Osteoblast (primary cell): ENCODE data around the gene AKAP3. TPM values are rescaled to one million over a fixed set of nuclear protein-coding genes. Genes with fewer than 3 reads are reported as not detected.

Experiments used
- DNase-seq: peaks from one replicate; pipeline ENCODE4 v3.0.0; 2011; ENCODE audit warnings: low spot score, mixed read lengths; ENCODE audit not compliant: insufficient read length; ENCODE audit errors: missing footprints
- H2AFZ ChIP-seq: 2 replicates; pipeline ENCODE4 v1.6.0; 2011; ENCODE audit warnings: mild to moderate bottlenecking, low read length
- H3K27ac ChIP-seq: 2 replicates; pipeline ENCODE4 v1.5.1; 2011; ENCODE audit warnings: mild to moderate bottlenecking, low read depth, low read length, moderate library complexity
- H3K27me3 ChIP-seq: 2 replicates; pipeline ENCODE4 v1.6.0; 2012; ENCODE audit warnings: mild to moderate bottlenecking, control low read depth, inconsistent platforms, low read length, moderate library complexity; ENCODE audit not compliant: insufficient read depth
- H3K36me3 ChIP-seq: 2 replicates; pipeline ENCODE4 v1.5.1; 2011; ENCODE audit warnings: mild to moderate bottlenecking, low read length, control low read depth, moderate library complexity; ENCODE audit not compliant: insufficient read depth
- H3K4me1 ChIP-seq: 2 replicates; pipeline ENCODE4 v1.5.1; 2011; ENCODE audit warnings: mild to moderate bottlenecking, low read length, control low read depth, moderate library complexity; ENCODE audit not compliant: insufficient read depth
- H3K4me2 ChIP-seq: 2 replicates; pipeline ENCODE4 v1.6.0; 2011; ENCODE audit warnings: mild to moderate bottlenecking, low read length; ENCODE audit not compliant: insufficient read depth
- H3K4me3 ChIP-seq: fragments of 200-600 bp; sonication (generic); 3 replicates; pipeline ENCODE4 v1.5.1; 2012; ENCODE audit warnings: mild to moderate bottlenecking, low read length, inconsistent platforms; ENCODE audit not compliant: insufficient read depth
- H3K79me2 ChIP-seq: 2 replicates; pipeline ENCODE4 v1.6.0; 2012; ENCODE audit warnings: mild to moderate bottlenecking, low read length, control low read depth, inconsistent platforms; ENCODE audit not compliant: insufficient read depth
- H3K9me3 ChIP-seq: 2 replicates; pipeline ENCODE4 v1.5.1; 2011; ENCODE audit warnings: low read depth, low read length, control low read depth
- H4K20me1 ChIP-seq: 2 replicates; pipeline ENCODE4 v1.6.0; 2012; ENCODE audit warnings: mild to moderate bottlenecking, low read length, control low read depth; ENCODE audit not compliant: insufficient read depth
- CTCF ChIP-seq: IDR thresholded peaks from 2 replicates; pipeline ENCODE4 v1.5.1; 2011; ENCODE audit warnings: mild to moderate bottlenecking, low read depth, low read length, moderate library complexity; ENCODE audit errors: extremely low read depth
- total RNA-seq: library from RNA; depleted of rRNA; stranded (reverse); fragments of >200 nt; gene quantifications from 2 replicates; pipeline ENCODE4 v1.2.3, GENCODE V29; 2012

The AKAP3 gene
- total RNA-seq, 1 donor: 2.2 TPM

DNA sequence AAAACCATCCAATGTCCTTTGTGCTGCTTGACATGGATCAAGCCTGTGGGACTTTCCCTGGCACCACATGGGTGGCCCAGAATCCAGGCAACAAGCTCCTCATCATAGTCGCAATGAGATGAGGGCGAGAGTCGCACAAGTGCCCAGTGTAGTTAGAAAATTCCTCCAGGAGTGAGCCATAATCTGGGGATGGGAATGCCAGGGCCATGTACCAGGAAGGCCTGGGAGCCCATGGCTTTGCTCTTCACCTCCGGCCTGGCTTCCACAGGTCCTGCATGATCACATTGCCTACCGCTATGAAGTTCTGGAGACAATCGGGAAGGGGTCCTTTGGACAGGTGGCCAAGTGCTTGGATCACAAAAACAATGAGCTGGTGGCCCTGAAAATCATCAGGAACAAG, 53.0 kb downstream of the AKAP3 start:
- H3K27me3 ChIP-seq: peaks cover 14% of the 10 kb centered on the region
- H3K79me2 ChIP-seq: no peaks in the 10 kb centered on the region
- DNase-seq: no peak
- H3K4me1 ChIP-seq: no peaks in the 10 kb centered on the region
- no peaks in the 10 kb centered on the region for H3K36me3 ChIP-seq
- H3K4me2 ChIP-seq: no peak overlapping the region
- H4K20me1 ChIP-seq: no peaks in the 10 kb centered on the region
- no peak overlapping the region for H3K4me3 ChIP-seq
- no peaks in the 10 kb centered on the region for H3K9me3 ChIP-seq
- H3K27ac ChIP-seq: no peak overlapping the region
- no peak overlapping the region for H2AFZ ChIP-seq
- no peak for TF ChIP-seq CTCF

DNA sequence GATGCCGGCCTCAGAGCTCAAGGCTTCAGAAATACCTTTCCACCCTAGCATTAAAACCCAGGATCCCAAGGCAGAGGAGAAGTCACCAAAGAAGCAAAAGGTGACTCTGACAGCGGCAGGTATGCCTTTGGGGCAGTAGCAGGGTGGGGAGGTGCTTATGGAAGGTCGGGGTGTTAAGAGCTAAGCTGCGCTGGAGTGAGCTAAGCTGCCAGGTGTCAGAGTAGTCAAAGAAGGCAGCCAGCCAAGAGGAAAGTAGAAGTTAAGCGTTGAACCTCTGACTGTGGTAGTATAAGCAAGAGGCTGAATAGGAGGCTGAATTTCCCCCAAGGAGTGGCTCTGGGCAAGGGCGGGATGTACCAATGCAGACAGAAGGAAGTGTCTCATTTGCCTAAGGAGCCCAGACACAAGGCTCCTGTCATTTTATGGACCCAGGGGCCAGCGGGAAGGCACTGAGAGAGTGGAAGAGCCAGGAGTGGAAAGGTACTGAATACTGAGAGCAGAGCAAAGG, 57.6 kb downstream of the AKAP3 start:
- H3K79me2 ChIP-seq: no peaks in the 10 kb centered on the region
- TF ChIP-seq CTCF: no peak
- H3K36me3 ChIP-seq: no peaks in the 10 kb centered on the region

DNA sequence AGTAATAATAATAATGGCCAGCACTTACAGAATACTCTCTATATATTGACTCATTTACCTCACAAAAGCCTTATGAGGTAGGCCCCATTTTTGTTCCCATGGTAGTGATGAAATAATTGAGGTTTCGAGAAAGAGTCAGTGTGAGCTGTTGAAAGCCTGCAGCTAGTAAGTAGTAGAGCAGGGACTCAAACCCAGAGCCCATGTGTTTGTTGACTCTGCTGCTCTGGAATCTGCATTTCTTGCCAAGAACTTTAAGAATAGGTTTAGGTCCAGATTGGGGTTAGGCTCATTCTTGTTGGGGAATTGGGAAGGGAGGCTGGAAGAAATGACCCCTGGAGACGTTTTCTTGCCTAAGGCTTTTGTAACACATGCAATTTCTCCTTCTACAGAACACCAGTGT, 58.9 kb downstream of the AKAP3 start:
- no peak for TF ChIP-seq CTCF
- H3K4me1 ChIP-seq: no peaks in the 10 kb centered on the region
- H3K9me3 ChIP-seq: no peaks in the 10 kb centered on the region
- no peak overlapping the region for H3K27ac ChIP-seq
- no peaks in the 10 kb centered on the region for H3K79me2 ChIP-seq
- H3K36me3 ChIP-seq: no peaks in the 10 kb centered on the region
- no peak overlapping the region for H3K4me2 ChIP-seq
- peaks cover 14% of the 10 kb centered on the region for H3K27me3 ChIP-seq
- no peak overlapping the region for H3K4me3 ChIP-seq
- H2AFZ ChIP-seq: no peak overlapping the region
- no peaks in the 10 kb centered on the region for H4K20me1 ChIP-seq
- DNase-seq: no peak

More for the DNA sequence above, 57.6 kb downstream of the AKAP3 start:
- DNase-seq: no peak
- H3K27me3 ChIP-seq: peaks cover 14% of the 10 kb centered on the region
- no peaks in the 10 kb centered on the region for H3K4me1 ChIP-seq
- no peaks in the 10 kb centered on the region for H3K9me3 ChIP-seq
- no peak overlapping the region for H2AFZ ChIP-seq
- H3K4me2 ChIP-seq: no peak overlapping the region
- H3K27ac ChIP-seq: no peak overlapping the region
- no peak overlapping the region for H3K4me3 ChIP-seq
- H4K20me1 ChIP-seq: no peaks in the 10 kb centered on the region

DNA sequence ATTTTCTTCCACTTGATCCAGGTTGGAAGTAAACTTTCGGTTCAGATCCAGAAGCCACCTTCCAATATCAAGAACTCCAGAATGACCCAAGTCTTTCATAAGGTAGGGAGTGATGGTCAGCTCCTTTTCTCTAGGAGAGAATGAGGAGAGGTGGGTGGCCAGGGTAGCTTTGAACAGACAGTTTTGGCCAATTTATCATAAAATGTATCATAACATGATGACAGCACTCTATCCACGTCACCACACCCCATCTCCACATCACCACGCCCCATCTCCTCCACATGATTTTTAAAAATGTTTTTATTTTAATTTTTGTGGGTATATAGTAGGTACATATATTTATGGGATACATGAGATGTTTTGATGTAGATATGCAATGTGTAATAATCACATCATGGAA, 59.9 kb downstream of the AKAP3 start:
- Histone ChIP-seq H4K20me1 (no peaks in the 10 kb centered on the region), H3K79me2 (no peaks in the 10 kb centered on the region), H3K9me3 (no peaks in the 10 kb centered on the region), H3K27me3 (peaks cover 14% of the 10 kb centered on the region), H3K4me1 (no peaks in the 10 kb centered on the region), H3K27ac (no peak overlapping the region), H3K4me3 (no peak overlapping the region), H3K36me3 (no peaks in the 10 kb centered on the region), H3K4me2 (no peak overlapping the region), H2AFZ (no peak overlapping the region)
- no peak for TF ChIP-seq CTCF
- no peak for DNase-seq
